Measurements from ENCODE around the gene ULK4.
A peak's percentile ranks its signal among the peaks of the same experiment; 100 is the strongest.
"Not testable (repeated sequence)": the region's sequence is repeated elsewhere in the genome, so short reads cannot be mapped to it uniquely, and the experiment has no call there.

Gene ULK4

DNA sequence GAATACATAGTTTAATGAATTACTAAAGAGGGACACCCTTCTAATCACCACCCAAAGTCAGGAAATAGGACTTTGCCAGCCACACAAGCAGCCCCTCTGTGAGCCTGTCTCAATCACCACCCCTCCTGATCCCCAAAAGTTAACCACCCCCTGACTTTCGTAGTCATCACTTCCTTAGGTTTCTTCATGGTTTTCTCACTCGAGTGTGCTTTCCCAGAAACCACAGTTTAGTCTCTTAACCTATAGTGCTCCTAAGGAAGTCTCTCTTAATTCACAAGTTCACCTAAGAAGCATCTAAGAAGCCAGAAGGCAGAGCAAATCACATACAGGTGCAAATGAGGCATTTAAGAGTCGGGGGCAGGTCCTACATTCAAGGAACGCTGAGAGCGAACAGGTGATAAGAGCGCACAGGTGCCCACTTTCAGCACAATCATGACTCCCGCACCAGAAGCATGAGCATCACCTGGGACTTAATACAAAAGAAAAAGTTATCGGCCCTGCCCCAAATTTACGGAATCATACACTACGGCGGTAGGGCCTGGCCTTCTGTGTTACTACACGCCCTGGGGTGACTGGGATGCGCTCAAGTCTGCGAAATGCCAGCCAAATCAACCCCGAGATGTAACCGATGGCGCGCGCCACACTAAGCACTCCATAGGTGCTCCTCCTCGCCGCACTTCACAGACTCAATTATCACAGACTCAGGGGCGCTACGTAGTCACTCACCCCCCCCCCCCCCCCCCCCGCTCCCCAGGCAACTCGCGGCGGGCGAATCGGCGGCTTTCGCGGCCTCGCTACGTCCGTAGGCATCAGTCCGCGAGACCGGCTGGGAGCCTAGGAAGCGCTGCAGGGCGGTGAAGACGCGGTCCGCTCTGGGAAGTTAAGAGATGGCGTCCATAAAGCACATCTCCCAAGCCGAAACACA lies 815 bp downstream of the ULK4 start:
- DNase-seq (ENCODE audit: low spot score) = peak; percentile 33

DNA sequence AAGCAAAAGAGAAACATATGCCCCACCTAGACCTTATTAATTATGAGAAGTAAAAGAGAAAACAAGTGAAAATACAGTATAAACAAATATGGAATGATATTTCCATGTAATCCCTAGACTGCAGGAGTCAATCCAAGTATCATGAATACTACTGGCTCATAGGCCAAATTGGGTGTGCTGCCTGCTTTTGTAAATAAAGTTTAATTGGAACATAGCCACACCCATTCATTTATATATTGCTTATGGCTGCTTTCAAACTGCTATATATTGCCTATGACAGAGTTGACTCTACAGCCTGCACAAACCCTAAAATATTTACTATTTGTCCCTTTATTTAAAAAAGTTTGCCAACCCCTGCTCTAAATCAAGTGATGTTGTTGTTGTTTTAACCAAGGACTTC lies 5.3 kb downstream of the ULK4 start:
- DNase-seq (ENCODE audit: low spot score) = no peak

GRCh38 chr3:41955192-41955591 lies 6.7 kb downstream of the ULK4 start:
- DNase-seq (ENCODE audit: low spot score) = no peak

- DNase-seq (ENCODE audit: low spot score) = no peak
Measured at GRCh38 chr3:41943311-41943843, 18.5 kb downstream of the ULK4 start.

- DNase-seq (ENCODE audit: low spot score) = no peak
Measured at GRCh38 chr3:41940393-41940792, 21.5 kb downstream of the ULK4 start.

- no peak for DNase-seq (ENCODE audit: low spot score)
Measured at GRCh38 chr3:41936384-41936783, 25.5 kb downstream of the ULK4 start.

DNA sequence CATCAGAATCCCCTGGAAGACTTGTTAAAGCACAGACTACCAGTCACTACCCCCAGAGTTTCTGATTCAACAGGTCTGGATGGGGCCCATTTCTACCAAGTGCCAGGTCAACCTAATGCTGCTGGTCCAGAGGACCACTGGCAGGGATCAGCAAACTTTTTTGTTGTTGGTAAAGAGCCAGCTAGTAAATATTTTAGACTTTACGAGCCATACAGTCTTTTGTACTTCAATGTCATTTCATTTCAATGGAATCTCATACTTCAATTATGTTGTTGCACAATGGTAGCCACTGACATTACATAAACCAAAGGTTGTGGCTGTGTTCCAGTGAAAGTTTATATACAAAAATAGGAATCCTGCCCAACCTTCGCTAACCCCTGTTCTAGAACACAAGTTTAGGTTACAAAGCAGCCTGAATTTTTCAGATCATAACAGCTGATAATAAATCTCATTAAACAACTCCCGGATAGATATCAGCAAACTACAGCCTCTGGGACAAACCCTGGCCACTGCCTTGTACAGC lies 28.7 kb downstream of the ULK4 start:
- DNase-seq (ENCODE audit: low spot score) = no peak

- DNase-seq (ENCODE audit: low spot score) = no peak
Measured at GRCh38 chr3:41932464-41932863, 29.4 kb downstream of the ULK4 start.

GRCh38 chr3:41920406-41920965 lies 41.4 kb downstream of the ULK4 start:
- no peak for DNase-seq (ENCODE audit: low spot score)

DNA sequence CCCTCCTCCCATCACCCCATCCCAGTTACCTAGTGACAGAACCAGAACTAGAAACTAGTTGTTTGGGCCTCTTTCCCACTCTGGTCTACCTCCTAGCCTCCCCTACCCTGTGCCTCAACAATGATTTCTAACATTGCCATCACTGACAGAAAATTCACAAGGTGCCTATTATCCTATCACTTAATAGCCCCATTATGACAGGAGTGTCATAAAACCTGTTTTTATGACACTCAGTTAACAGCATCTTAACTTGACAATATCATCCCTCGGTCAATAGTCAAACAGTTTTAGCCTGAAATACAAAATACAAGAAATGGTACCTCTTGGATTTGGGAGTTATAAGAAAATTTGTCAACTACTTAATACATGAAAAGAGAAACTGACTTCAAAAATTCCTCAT lies 46.5 kb downstream of the ULK4 start:
- no peak for DNase-seq (ENCODE audit: low spot score)

DNA sequence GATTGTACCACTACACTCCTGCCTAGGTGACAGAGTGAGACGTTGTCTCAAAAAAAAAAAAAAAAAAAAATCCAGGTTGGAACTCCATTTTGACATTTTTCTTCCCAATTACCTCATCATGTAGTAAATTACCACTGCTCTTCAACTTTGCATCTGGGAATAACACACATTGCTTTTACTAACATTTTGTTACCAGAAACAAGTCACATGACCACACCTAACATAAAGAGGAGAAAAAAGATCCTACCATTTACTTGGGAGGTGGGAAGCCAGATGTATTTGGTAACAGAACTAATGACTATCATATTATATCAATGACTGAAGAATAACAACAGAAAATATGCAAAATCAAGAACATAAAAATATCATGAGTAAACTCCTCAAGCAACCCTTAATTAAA lies 49.6 kb downstream of the ULK4 start:
- no peak for DNase-seq (ENCODE audit: low spot score)

DNA sequence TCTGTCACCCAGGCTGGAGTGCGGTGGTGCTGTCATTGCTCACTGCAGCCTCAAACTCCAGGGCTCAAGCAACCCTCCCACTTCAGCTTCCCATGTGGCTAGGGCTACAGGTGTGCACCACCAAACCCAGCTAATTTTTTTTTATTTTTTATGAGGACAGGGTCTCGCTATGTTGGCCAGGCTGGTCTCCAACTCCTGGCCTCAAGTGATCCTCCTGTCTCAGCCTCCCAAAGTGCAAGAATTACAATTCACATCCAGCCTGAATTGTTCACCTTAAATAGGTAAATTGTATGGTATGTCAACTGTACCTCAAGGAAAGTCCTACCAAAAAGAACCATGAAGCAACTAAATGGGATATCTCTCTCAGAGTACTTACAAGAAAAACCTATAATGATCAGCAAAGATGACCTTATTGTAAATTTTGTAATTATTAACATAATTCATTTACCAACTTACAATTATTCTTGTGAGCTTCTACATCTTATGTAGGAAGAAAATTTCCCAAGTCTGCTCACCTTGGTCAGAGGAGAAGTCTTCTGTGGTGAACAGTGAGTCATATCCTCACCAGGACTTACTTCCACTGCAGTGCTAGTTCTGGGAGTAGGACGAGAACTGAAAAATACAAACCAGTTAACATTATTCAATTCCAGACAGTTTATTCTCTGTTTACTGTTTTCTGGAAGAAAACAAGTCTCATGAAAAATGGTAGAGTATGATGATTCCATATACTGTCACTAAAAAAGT lies 54.4 kb downstream of the ULK4 start:
- DNase-seq (ENCODE audit: low spot score) = no peak

- no peak for DNase-seq (ENCODE audit: low spot score)
Measured at GRCh38 chr3:41900265-41900664, 61.6 kb downstream of the ULK4 start.

DNA sequence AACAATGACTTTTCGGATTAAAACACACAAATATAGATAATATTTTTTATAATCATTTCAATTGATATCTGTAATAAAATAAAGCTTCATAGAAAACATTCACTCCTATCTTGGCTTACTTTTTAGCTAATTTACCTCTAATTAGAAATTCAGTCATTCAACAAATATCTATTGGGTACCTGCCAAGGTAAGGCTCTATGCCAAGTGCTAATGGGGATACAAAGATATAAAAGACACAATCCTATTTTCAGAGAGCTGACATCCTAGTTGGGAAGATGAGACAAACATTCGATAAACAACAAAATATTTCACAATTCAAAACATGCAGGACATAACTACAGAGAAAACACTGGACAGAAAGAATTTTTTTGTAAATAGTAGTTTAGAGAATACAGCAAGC lies 63.3 kb downstream of the ULK4 start:
- DNase-seq (ENCODE audit: low spot score) = no peak

DNA sequence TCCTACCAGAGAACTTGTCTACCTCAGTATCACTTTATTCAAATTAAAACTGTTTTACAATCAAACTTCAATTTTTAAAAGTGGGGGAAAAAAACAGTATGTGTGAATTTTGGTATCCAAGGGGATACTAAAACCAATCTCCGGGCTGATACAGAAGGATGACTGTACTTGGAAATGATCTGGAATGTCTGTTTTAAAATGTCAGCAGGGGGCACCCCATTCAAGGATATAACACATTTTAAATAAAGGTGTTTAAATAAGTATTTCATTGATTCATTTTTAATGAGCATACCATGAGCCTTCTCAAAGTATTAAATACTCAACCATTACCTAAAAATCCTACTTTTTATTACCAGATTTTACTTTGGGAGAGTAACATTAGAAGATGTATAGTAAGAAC lies 67.9 kb downstream of the ULK4 start:
- peak; percentile 32 for DNase-seq (ENCODE audit: low spot score)

DNA sequence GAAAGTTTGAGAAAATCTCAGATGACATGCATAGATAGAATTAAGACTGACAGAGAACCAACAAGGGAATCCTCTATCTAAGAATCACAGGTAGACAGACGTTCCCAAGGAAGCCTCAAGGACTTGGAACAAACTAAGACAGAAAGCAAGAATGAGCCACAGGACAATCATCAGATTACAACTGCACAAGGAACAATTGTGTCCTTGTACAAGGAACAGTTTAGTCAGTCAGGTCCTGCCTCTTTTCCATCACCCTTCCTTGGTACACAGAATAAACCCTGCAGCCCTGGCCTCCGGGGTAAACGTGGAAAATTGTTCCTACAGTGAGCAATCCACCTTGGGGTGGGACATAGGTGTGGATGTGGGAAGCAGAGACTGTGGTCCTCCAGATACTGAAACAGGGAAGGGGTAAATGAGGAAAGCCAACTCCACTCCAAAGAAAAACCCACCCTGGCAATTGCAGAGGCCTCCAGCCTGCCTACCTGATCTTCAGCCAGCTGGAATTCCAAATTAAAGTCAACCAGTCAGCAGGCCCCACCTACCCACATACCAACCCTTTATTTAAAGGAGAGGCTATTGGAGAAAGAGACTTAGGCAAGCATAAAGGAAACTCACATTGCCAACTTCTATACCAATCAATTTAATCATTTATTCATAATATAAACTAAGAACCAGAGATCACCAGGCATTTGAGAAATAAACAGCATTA lies 73.4 kb downstream of the ULK4 start:
- DNase-seq (ENCODE audit: low spot score) = no peak

DNA sequence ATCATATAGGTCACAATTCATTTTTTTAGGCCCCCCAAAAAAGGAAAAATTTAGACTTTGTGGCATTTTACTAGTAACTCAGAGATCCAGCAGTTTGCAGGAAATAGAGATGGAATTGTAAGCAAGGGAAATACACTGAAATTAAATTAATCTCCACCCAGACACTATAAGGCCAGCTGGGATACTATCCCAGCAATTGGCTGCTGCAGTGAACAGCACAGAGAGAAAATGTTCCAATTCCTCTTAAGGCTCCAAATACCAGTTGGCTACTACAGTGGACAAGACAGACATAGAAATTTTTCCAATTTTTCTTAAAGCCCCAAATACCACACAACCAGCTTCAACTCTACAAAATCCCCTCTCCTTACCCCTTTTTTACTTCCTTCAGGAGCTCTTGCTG lies 78.9 kb downstream of the ULK4 start:
- DNase-seq (ENCODE audit: low spot score) = no peak

DNA sequence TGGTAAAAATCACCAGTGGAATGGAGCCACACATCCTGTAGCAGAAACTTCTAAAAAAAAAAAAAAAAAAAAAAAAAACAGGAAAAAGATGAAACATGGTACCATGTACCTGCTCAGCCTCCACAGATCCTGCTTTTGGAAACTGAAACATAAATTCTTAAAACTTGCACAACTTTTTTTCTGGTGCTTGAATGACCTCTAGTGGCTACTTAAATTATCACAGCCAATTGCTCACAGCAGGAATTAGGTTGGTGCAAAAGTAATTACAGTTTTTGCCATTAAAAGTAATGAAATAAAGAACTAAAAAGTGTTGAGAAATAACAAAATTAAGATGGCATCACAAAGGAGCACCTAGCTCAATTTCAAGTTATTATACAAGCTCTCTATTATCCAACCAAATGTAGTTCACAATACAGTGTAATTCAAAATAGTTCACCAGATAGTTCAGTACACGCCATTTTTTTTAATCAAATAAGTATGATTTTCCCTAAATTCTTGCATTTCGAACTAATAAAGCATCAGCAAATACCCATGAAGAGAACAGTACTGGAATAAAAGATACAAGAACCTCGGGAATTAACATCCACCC lies 80.6 kb downstream of the ULK4 start:
- peak; percentile 35 for DNase-seq (ENCODE audit: low spot score)

DNA sequence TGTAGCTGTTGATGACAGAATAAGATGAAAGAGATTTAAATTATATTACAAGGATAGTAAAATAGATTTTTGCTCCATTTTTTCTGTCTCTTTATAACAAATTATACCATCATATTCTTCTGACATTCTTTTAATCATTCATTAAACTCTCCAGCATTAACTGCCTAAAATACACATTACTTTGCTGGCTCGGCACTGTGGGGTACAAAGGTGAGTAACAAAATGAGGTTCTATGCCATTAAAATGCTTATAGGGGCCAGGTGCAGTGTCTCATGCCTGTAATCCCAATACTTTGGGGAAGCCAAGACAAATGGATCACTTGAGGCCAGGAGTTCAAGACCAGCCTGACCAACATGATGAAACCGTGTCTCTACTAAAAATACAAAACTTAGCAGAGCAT lies 81.5 kb downstream of the ULK4 start:
- DNase-seq (ENCODE audit: low spot score) = no peak

DNA sequence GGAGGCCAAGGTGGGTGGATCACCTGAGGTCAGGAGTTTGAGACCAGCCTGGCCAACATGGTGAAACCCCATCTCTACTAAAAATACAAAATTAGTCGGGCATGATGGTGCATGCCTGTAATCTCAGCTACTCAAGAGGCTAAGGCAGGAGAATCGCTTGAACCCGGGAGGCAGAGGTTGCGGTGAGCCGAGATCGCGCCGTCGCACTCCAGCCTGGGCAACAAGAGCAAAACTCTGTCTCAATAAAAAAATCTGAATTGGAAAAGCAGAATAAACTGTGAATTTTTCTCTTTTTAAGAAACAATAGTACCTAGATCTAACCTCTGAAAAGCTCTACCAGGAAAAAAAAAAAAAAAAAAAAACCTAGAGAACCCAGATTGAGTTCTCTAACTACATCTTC lies 84.2 kb downstream of the ULK4 start:
- not testable (repeated sequence) for DNase-seq (ENCODE audit: low spot score)

DNA sequence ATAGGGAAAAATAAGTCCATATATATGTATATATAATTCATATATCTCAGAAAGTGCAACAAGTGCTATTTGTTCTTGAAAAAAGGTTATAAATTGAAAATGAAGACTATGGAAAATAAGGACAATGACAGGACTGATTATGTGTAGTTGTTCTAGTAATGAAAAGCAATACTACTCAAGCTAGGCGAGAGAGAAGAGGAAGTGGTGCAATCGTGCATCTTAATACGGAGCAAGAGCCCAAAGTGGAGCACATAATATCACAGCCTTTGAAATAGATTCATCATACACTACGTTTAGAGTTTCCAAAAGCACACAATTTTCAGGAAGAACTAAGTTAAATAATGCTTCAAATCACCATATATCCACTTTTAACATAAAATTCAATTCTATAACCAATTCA lies 87.9 kb downstream of the ULK4 start:
- DNase-seq (ENCODE audit: low spot score) = no peak

DNA sequence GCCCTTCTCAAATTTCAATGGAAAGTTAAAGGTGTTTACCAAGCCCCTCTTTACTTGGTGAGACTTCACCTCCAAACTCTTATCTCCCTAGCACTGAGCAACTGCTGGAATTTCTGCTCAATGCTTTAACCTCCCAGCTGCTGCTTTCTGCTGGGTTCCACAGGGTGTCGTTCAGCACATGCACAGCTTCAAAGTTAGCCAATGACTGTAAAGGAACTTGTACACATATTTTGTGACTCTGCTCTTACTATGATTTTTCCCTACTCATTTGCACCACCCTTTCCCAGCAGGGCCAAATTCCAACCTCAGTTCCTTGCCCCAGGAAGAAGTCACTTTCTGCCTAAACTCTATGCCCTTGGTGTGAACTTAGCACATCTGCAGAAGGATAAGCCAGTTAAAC lies 89.7 kb downstream of the ULK4 start:
- no peak for DNase-seq (ENCODE audit: low spot score)

All from hematopoietic multipotent progenitor cell treated with erythropoietin and hydrocortisone succinate and interleukin-3 and kit ligand, for 15 days (in vitro differentiated cells).